Measurements from ENCODE around the gene TOP3A.
A peak's percentile ranks its signal among the peaks of the same experiment; 100 is the strongest.

Gene TOP3A

DNA sequence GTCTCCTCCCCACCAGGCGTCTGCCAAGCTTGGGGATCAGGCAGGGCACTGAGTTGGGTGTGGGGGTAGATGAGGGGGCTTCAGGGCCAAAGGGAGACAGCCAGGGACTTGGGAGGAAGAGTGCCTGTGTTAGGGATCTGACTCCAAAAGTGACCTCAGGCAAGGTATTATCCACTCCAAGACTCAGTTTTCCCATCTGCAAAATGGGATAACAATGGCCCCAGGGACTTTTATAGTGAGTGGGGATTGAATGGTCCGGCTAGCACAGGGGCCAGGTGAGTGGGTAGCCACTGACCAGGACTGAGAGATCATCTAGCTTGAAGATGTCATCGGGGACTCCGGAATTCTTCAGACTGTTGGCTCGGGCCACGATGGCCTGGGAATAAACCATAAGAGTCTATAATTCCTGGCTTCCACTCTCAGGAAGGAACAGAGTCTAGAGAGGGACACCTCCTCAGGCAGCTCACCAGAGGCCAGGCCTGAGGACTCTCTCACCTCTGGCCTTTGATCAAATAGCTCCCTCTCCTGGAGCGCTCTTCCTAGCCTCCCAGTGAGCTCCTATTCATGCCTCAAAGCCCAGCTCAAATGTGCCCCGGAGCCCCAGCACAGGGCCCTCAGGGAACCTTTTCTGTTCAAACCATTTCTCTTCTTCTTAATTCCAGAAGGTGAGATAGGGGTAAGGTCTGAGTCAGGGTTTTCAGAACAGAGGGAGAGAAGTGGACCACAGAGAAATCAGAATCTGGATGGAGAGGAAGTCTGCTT lies 59.7 kb downstream of the TOP3A start:
- no peak for DNase-seq (ENCODE audit: low read depth in 2 of 2)

DNA sequence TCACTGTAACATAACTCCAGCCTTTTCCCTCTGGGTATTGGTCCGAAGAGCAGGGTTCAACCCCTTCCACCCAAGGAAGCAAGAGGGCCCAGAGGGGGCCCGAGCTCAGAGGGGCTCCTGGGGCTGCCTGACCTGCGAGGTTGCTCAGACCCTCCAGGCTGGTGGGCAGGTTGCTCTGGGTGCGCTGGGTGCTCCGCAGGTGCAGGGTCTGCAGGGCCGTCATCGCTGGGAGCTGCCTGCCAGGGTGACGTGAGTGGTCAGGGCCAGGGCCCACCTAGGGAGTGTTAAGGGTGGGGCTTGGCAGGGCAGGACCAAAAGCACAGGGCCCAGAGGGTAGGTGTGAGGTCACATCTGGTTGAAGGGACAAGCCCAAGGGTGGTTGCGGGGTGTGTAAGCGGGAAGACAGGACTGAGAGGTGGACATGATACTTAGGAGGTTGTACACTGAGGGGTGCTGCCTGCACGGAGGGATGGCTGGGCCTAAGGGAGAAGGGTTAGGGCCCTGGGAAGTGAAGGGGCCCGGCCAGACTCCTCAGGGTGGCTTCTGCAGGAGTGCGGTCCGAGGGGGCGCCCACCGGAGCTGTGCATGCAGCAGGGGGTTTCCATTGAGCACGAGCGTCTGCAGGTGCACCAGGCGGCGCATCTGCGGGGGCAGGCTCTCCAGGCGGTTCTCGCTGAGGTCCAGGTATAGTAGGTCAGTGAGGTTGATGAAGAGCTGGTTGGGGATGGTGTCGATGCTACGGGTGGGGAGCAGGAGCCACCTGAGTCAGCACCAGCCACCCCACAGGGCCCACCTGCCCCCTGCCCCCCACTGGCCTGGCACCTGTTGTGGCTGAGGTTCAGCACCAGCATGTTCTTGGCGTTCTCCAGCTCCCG lies 60.6 kb downstream of the TOP3A start:
- DNase-seq (ENCODE audit: low read depth in 2 of 2) = no peak

DNA sequence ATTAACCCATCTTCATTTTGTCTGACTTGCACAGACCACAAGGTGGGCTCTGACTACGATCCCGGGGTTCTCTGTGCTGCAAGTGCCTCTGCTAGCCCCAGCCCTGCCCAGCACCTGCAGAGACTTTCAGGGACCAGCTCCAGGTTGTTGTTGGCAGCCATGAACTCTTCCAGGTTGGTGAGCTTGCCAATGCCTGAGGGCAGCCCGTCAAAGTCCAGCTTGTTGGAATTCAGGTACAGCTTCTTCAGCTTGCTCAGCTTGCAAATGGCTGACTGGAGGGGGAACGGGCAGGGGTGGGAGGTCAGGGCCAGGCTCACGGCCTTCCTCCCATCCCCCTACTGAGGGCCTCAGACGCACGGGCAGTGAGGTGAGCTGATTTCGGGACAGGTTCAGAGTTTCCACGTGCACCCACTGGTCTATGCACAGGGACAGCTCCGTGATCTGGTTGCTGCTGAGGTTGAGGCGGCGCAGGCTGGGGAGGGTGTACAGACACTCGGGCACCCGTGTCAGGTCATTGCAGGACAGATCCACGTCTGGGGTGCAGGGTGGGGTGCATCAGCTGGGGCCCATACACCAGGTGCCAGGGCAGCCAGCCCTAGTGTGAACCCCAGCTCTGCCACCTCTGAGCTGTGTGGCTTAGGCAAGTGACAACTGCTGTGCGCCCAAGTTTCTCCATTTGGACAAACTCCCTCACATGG lies 61.5 kb downstream of the TOP3A start:
- no peak for DNase-seq (ENCODE audit: low read depth in 2 of 2)

DNA sequence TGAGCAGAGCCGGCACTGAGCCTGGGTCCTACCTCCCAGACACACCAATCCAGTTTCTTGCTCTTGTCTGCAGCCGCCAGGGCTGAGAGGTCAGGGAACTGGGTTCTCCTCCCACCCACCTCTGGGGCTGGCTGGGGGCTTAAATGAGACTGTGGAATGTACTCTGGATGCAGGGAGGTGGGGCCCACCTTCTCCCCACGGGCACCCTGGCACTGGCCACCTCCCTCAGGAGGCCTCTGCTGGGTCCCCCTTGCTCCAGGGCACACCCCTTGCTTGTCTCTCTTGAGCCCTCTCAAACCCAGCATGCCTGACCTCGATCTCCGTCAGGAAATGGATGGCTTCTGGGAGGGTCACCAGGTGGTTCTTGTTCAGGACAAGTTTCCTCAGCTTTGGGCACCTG lies 62.6 kb downstream of the TOP3A start:
- DNase-seq (ENCODE audit: low read depth in 2 of 2) = no peak

DNA sequence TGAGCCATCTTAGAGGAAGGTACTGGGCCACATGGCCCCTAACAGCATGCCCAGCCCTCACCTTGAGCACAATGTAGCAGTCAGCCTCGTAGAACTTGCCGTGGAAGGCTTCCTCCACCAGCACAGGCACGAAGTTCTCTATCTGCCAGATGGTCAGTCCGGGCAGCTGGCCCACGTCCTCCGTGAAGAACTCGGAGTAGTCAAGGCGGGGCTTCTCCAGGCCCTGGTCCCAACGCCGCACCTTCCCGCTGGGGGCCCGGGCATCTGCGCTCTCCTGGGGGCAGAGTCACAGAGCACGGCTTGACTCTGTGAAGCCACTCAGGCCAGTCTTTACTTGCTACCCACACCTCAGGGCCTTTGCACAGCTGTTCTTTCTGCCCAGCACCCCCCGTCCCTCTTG lies 63.6 kb downstream of the TOP3A start:
- no peak for DNase-seq (ENCODE audit: low read depth in 2 of 2)

GRCh38 chr17:18250708-18251107 lies 64.1 kb downstream of the TOP3A start:
- DNase-seq (ENCODE audit: low read depth in 2 of 2) = no peak

- no peak for DNase-seq (ENCODE audit: low read depth in 2 of 2)
These were observed 64.5 kb downstream of the TOP3A start for GRCh38 chr17:18250259-18250658.

GRCh38 chr17:18248811-18249210 lies 66.0 kb downstream of the TOP3A start:
- no peak for DNase-seq (ENCODE audit: low read depth in 2 of 2)

DNA sequence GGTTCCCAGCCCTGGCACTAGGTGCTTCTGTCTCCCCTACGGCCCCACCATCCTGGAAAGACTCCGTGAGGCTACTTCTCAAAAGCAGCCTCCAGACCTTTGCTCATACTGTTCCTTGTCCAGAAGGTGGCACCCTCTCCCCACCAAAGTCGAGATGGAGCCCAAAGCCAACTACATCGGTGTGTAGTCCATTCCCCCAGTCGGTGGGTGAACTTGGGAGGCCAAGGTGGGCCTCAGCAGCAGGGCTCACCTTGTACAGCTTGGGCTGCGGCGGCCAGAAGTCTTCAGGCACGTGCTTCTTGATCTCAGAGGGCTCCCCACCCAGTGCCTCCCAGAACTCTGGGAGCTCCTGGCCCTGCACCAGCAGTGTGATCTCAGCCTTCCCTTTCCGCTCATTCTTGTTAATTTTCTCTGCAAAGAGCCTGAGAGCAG lies 66.5 kb downstream of the TOP3A start:
- peak in 1 of 2 experiments; percentile 35 for DNase-seq (ENCODE audit: low read depth in 2 of 2)

DNA sequence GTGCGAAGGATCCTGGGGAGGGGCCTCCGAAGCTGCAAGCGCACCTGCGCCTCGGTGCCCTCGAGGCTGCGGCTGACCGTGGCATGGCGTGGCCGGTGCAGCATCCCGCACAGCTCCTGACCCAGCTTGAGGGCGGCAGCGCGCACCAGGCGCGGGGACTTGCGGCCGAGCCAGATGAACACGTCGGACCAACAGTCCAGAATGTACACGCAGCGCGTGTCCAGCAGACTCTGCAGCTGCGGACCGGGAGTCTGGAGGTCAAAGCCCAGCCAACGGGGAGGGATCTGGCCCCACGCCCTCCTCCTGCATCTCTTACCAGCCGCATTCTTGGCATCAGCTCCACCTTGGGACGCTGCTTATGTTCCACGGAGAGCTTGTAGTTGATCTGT lies 67.2 kb downstream of the TOP3A start:
- DNase-seq (ENCODE audit: low read depth in 2 of 2) = no peak

GRCh38 chr17:18246880-18247612 lies 67.7 kb downstream of the TOP3A start:
- no peak for DNase-seq (ENCODE audit: low read depth in 2 of 2)

DNA sequence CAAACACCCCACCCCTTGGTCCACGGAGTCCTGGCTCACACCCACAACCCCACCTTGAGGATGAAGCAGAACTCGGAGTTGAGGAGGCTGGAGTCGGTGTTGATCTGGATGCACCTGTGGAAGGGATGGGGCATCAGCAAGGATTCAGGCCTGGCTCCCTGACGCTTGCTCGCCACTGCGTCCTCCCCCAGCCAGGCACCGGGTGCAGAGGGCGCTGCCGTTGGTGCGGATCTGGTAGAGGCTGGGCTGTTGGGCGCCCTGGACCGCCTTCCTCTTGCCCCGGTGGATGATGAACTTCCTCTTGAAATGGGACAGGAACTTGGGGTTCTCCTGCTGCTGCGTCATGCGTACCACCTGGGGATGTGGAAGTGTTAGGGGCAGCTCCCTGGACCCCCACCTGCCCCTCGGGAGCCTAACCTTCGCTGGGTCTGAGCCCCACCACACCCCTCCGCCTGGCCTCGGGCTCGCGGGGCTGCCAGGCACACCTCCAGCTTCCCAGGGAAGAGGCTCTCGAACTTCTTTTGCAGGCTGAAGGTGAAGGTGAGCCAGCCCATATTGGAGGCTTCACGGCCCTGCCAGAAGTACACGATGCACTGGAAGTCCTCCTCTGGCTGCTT lies 68.6 kb downstream of the TOP3A start:
- no peak for DNase-seq (ENCODE audit: low read depth in 2 of 2)

DNA sequence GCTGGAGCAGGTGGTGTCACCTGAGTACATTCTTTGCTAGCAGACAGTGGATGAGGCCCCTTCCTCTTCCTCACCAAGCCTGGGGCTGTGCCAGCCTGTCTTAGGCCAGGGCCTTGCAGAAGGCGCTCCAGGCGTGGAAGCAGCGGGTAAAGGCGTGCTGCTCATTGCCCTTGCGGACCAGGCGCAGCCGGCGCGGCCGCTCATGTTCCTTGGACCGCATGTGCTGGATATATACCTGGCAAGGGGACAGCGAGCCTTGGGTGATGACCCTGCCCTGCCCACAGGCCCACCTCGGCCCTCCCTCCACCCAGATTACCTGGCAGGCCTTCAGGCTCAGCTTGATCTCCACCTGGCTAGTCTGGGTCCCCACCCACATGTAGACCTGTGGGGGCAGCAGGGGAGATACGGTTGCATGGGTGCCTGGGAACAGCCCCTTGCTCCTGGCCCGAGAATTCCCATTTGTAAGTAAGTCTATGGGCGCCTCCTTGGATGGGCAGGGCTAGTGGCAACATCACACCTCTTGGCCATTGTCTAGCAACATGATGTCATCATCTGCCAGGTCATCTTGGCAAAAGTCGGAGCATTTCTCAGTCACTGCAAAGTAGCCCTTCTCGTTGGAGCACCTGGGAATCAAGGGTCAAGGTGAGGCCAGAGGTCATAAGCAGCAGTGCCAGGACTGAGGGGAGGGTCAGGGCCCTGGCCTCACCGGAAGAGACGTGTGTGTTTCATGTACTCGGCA lies 69.6 kb downstream of the TOP3A start:
- DNase-seq (ENCODE audit: low read depth in 2 of 2) = no peak

GRCh38 chr17:18241229-18241871 lies 73.4 kb downstream of the TOP3A start:
- no peak for DNase-seq (ENCODE audit: low read depth in 2 of 2)

DNA sequence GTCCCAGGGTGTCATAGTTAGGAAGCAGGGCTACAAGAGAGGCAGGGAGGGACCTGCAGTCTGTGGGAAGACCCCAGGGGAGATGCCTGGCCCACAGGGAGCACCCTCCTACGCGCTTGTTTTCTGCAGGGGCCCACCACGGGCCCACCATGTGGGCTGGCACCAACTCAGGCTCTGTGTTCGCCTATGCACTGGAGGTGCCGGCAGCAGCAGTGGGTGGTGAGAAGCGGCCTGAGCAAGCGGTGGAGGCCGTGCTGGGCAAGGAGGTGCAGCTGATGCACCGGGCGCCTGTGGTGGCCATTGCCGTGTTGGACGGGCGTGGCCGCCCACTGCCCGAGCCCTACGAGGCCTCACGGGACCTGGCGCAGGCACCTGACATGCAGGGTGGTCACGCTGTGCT lies 74.3 kb downstream of the TOP3A start:
- no peak for DNase-seq (ENCODE audit: low read depth in 2 of 2)

DNA sequence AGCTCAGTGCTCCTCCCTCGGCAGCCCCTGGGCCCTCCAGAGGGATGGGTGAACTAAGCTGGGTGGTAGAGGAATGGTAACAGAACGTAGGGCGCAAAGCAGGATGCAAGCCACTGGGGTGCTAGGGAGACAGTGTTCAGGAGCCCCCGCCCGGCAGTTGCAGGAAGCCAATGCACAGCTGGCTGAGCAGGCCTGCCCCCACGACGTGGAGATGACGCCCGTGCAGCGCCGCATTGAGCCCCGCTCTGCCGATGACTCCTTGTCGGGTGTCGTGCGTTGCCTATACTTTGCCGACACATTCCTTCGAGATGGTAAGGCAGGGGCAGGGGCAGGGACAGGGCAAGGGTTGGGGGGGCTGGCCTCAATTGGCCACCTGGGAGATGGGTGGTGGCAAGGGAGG lies 76.5 kb downstream of the TOP3A start:
- DNase-seq (ENCODE audit: low read depth in 2 of 2) = no peak

- no peak for DNase-seq (ENCODE audit: low read depth in 2 of 2)
These were observed 77.3 kb downstream of the TOP3A start for GRCh38 chr17:18237461-18237860.

DNA sequence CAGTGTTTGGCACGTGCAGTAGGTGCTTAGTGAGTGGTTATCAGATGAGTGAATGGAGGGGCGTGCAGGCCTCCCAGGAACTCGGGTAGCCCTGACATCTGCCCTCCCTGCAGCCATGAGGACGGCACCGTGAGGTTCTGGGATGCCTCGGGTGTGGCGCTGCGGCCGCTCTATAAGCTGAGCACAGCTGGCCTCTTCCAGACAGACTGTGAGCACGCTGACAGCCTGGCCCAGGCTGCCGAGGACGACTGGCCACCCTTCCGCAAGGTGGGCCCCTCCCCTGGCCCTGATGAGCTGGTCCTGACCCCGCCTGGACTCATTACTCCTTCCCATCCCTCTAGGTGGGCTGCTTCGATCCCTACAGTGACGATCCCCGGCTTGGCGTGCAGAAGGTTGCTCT lies 78.3 kb downstream of the TOP3A start:
- no peak for DNase-seq (ENCODE audit: low read depth in 2 of 2)

- DNase-seq (ENCODE audit: low read depth in 2 of 2) = no peak
These were observed 79.0 kb downstream of the TOP3A start for GRCh38 chr17:18235743-18236256.

DNA sequence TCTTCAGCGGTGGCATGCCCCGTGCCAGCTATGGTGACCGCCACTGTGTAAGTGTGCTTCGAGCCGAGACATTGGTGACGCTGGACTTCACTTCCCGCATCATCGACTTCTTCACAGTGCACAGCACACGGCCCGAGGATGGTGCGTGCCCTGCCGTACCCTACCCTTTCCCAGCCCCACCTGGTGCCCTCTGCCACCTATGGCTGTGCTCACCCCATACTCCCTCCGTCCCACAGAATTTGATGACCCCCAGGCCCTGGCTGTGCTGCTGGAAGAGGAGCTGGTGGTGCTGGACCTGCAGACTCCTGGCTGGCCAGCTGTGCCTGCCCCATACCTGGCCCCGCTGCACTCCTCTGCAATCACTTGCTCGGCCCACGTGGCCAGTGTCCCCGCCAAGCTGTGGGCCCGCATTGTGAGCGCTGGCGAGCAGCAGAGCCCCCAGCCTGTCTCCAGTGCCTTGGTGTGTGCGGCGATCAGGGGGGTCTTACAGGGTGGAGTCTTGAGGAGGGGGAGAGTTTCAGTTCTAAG lies 79.9 kb downstream of the TOP3A start:
- no peak for DNase-seq (ENCODE audit: low read depth in 2 of 2)
